Caco-2 (cell line): Measurements from ENCODE around the gene ADAMTS18. TPM values are rescaled to one million over a fixed set of nuclear protein-coding genes. Genes with fewer than 3 reads are reported as not detected.

ENCODE experiments used
- BruUV-seq: library from RNA; stranded (reverse); fragments of 400-500 nt; replicated peaks from 2 replicates; lab custom pipeline; 2021; lab: Mats Ljungman, UMichigan
- CTCF ChIA-PET: fragments of 300-600 bp; sonication (Branson Sonifier 250); formaldehyde crosslinking; loops from one replicate; lab custom pipeline; 2022; ENCODE audit warnings: antibody characterized with exemption; lab: Charles Lee
- POLR2A ChIA-PET: fragments of 300-600 bp; sonication (Branson Sonifier 250); formaldehyde crosslinking; loops from one replicate; lab custom pipeline; 2022; ENCODE audit warnings: antibody characterized with exemption; lab: Charles Lee
- DNase-seq, 2 experiments: peaks; one replicate each; pipeline versions ENCODE4 v3.0.0 to v3.0.0-alpha.2; 2020 to 2022
- H3K27me3 ChIP-seq: replicated peaks from 2 replicates; pipeline ENCODE4 v1.6.0; 2011; ENCODE audit warnings: low read length; ENCODE audit not compliant: control insufficient read depth, insufficient read depth
- H3K36me3 ChIP-seq: 2 replicates; pipeline ENCODE4 v1.5.1; 2011; ENCODE audit warnings: low read length; ENCODE audit not compliant: control insufficient read depth, insufficient read depth
- H3K4me1 ChIP-seq: fragments of 250-450 bp; sonication (Bioruptor Pico); 2 replicates; pipeline ENCODE4 v1.5.1; 2020; ENCODE audit warnings: mild to moderate bottlenecking
- H3K4me3 ChIP-seq: 2 replicates; pipeline ENCODE4 v1.5.1; 2011; ENCODE audit warnings: low read depth, mild to moderate bottlenecking, control low read depth, low read length
- H3K9me3 ChIP-seq: fragments of 250-450 bp; sonication (Bioruptor Pico); 2 replicates; pipeline ENCODE4 v1.5.1; 2020; ENCODE audit warnings: mild to moderate bottlenecking, moderate library complexity
- H3K27ac Mint-ChIP-seq: one replicate; pipeline ENCODE4 v1.8.0; 2022; ENCODE audit warnings: mixed read lengths; ENCODE audit not compliant: unreplicated experiment
- H3K27me3 Mint-ChIP-seq: one replicate; pipeline ENCODE4 v1.8.0; 2022; ENCODE audit warnings: mixed read lengths; ENCODE audit not compliant: insufficient read depth, unreplicated experiment
- H3K36me3 Mint-ChIP-seq: one replicate; pipeline ENCODE4 v1.8.0; 2022; ENCODE audit warnings: mild to moderate bottlenecking, mixed read lengths; ENCODE audit not compliant: insufficient read depth, unreplicated experiment
- H3K4me1 Mint-ChIP-seq: one replicate; pipeline ENCODE4 v1.8.0; 2022; ENCODE audit warnings: low read depth, mixed read lengths; ENCODE audit not compliant: unreplicated experiment
- H3K4me3 Mint-ChIP-seq: one replicate; pipeline ENCODE4 v1.8.0; 2022; ENCODE audit warnings: mild to moderate bottlenecking, moderate library complexity, mixed read lengths; ENCODE audit not compliant: unreplicated experiment
- H3K9me3 Mint-ChIP-seq: one replicate; pipeline ENCODE4 v1.8.0; 2022; ENCODE audit warnings: mixed read lengths; ENCODE audit not compliant: unreplicated experiment
- intact Hi-C: fragments of 100-400 bp; cut with micrococcal nuclease; formaldehyde crosslinking; loops from one replicate; pipeline ENCODE4 v1.10.0; 2022; ENCODE audit not compliant: unreplicated experiment
- total RNA-seq: library from RNA; stranded (reverse); gene quantifications from 2 replicates; pipeline ENCODE4 v1.2.3, GENCODE V29; 2022
- TF ChIP-seq, protein P1 (sequence below), 2 experiments: fragments of 200-600 bp in 1 of 2; IDR thresholded peaks; 1 replicate in 1 of 2; 2 replicates in 1 of 2; pipeline versions ENCODE4 v1.5.1 to v1.8.0; 2011 to 2022; ENCODE audit warnings: antibody characterized with exemption in 1 of 2, control low read depth in 1 of 2, inconsistent platforms in 1 of 2, low read depth in 1 of 2, low read length in 1 of 2, mild to moderate bottlenecking in 1 of 2, moderate library complexity in 1 of 2; ENCODE audit not compliant: insufficient read depth in 1 of 2, severe bottlenecking in 1 of 2, unreplicated experiment in 1 of 2

The ADAMTS18 gene
- total RNA-seq, 1 experiment from 2014 or later: 0.29 TPM

DNA sequence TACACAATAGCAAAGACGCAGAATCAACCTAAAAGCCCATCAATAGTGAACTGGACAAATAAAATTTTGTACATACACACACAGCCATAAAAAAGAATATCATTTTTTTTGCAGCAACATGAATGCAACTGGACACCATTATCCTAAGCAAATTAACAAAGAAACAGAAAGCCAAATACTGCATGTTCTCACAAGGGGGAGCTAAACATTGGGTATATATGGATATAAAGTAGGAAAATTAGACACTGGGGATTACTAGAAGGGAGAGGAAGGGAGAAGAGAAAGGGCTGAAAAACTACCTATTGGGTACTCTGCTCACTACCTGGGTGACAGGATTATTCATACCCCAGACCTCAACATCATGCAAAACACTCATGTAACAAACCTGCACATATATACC, 28.2 kb downstream of the ADAMTS18 start:
- no peak overlapping the region for H3K4me3 ChIP-seq
- no peaks in the 10 kb centered on the region for H3K27me3 ChIP-seq
- CTCF ChIA-PET: no interaction called here
- H3K4me3 Mint-ChIP-seq: no peak overlapping the region
- POLR2A ChIA-PET: no interaction called here
- H3K4me1 ChIP-seq: peaks cover 4% of the 10 kb centered on the region; the same call in 1 of the 2 replicates
- TF ChIP-seq, protein P1, sequence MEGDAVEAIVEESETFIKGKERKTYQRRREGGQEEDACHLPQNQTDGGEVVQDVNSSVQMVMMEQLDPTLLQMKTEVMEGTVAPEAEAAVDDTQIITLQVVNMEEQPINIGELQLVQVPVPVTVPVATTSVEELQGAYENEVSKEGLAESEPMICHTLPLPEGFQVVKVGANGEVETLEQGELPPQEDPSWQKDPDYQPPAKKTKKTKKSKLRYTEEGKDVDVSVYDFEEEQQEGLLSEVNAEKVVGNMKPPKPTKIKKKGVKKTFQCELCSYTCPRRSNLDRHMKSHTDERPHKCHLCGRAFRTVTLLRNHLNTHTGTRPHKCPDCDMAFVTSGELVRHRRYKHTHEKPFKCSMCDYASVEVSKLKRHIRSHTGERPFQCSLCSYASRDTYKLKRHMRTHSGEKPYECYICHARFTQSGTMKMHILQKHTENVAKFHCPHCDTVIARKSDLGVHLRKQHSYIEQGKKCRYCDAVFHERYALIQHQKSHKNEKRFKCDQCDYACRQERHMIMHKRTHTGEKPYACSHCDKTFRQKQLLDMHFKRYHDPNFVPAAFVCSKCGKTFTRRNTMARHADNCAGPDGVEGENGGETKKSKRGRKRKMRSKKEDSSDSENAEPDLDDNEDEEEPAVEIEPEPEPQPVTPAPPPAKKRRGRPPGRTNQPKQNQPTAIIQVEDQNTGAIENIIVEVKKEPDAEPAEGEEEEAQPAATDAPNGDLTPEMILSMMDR (IDR thresholded peaks at IDR 0.05; ENCODE audit: insufficient read depth in 1 of 2, low read depth in 1 of 2, low read length in 1 of 2, severe bottlenecking in 1 of 2, unreplicated experiment in 1 of 2): peak in 1 of 2 experiments; percentile 1
- peaks cover 17% of the 10 kb centered on the region for H3K9me3 Mint-ChIP-seq
- no peaks in the 10 kb centered on the region for H3K36me3 ChIP-seq
- peaks cover 9% of the 10 kb centered on the region; the same call in 1 of the 2 replicates for H3K9me3 ChIP-seq
- H3K4me1 Mint-ChIP-seq: no peaks in the 10 kb centered on the region
- no TSS peak for BruUV-seq
- no peaks in the 10 kb centered on the region for H3K27me3 Mint-ChIP-seq
- intact Hi-C loops: loop anchor here (5.0 kb wide), 1 partner anchor 169 kb away; no protein-coding TSS in a partner anchor
- no peak overlapping the region for H3K27ac Mint-ChIP-seq
- no peaks in the 10 kb centered on the region for H3K36me3 Mint-ChIP-seq
- no peak for DNase-seq

DNA sequence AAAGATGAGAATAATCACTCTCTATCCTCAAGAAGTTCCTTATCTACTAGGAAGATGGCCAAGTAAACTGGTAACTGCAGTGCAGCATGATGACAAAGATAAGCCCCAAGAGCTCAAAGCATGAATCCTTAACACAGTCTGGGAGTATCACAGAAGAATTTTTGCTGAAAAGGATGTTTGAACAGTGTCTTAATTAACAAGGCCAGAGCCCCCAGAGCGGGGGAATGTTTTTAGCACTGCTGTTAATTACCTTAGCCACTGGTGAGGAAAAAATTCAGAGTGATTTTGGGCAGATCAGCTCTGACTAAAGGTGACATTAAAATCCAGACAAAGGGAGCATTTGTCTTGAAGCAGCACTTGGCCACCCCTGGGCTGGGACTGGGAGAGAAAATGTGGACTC, 30.1 kb downstream of the ADAMTS18 start:
- H3K27me3 Mint-ChIP-seq: no peaks in the 10 kb centered on the region
- ChIA-PET CTCF (interaction anchor here (1.2 kb wide), 1 partner anchor 179 kb away, joined by 3 read pairs; no protein-coding TSS in a partner anchor), POLR2A (no interaction called here)
- TF ChIP-seq, protein P1 (IDR thresholded peaks at IDR 0.05; ENCODE audit: insufficient read depth in 1 of 2, low read depth in 1 of 2, low read length in 1 of 2, severe bottlenecking in 1 of 2, unreplicated experiment in 1 of 2): no peak
- no peaks in the 10 kb centered on the region for H3K36me3 ChIP-seq
- peaks cover 9% of the 10 kb centered on the region; the same call in 1 of the 2 replicates for H3K9me3 ChIP-seq
- no peak for DNase-seq
- H3K9me3 Mint-ChIP-seq: peaks cover 17% of the 10 kb centered on the region
- no peak overlapping the region for H3K4me3 Mint-ChIP-seq
- no peak overlapping the region for H3K27ac Mint-ChIP-seq
- no peak overlapping the region for H3K4me3 ChIP-seq
- H3K4me1 Mint-ChIP-seq: no peaks in the 10 kb centered on the region
- no peaks in the 10 kb centered on the region for H3K27me3 ChIP-seq
- BruUV-seq: no TSS peak
- peaks cover 3% of the 10 kb centered on the region; the same call in 1 of the 2 replicates for H3K4me1 ChIP-seq
- intact Hi-C loops: loop anchor here (5.0 kb wide), 1 partner anchor 167 kb away; no protein-coding TSS in a partner anchor
- no peaks in the 10 kb centered on the region for H3K36me3 Mint-ChIP-seq

DNA sequence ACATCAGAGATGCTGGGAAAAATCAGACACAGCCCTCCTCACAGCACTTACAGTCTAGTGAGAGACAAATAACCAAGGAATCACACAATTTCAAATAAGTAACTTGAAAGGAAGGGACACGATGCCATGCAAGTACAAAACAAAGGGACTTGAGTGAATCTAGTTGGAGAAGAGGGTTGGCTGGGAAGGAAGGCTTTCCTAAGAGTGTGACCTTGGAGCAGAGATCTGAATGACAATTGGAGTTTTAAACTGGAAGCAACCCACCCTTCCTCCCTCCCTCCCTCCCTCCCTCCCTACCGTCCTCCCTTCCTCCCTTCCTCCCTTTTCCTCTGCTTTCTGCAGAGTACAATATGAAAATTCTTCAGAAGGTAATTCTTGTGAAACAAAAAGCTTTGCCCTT, 31.1 kb downstream of the ADAMTS18 start:
- POLR2A ChIA-PET: no interaction called here
- DNase-seq: no peak
- H3K9me3 Mint-ChIP-seq: peaks cover 17% of the 10 kb centered on the region
- no TSS peak for BruUV-seq
- CTCF ChIA-PET: no interaction called here
- intact Hi-C loops: no loop called here
- TF ChIP-seq, protein P1 (IDR thresholded peaks at IDR 0.05; ENCODE audit: insufficient read depth in 1 of 2, low read depth in 1 of 2, low read length in 1 of 2, severe bottlenecking in 1 of 2, unreplicated experiment in 1 of 2): no peak
- no peaks in the 10 kb centered on the region for H3K4me1 ChIP-seq
- peaks cover 9% of the 10 kb centered on the region; the same call in 1 of the 2 replicates for H3K9me3 ChIP-seq
- H3K4me3 Mint-ChIP-seq: no peak overlapping the region
- H3K36me3 ChIP-seq: no peaks in the 10 kb centered on the region
- no peaks in the 10 kb centered on the region for H3K36me3 Mint-ChIP-seq
- H3K4me1 Mint-ChIP-seq: no peaks in the 10 kb centered on the region
- no peak overlapping the region for H3K4me3 ChIP-seq
- no peak overlapping the region for H3K27ac Mint-ChIP-seq
- no peaks in the 10 kb centered on the region for H3K27me3 Mint-ChIP-seq
- H3K27me3 ChIP-seq: no peaks in the 10 kb centered on the region
